Testis (tissue), 2 donors: ENCODE results near the gene CNST.

ENCODE experiments used
- CTCF ChIP-seq, 3 experiments: fragments of 450-650 bp in 2 of 3; fragments of 200-600 bp in 1 of 3; sonication (generic) in 1 of 3; IDR thresholded peaks; one replicate each; pipeline ENCODE4 v1.5.1; 2016 to 2019; ENCODE audit warnings: antibody characterized with exemption in 3 of 3, mild to moderate bottlenecking in 2 of 3, moderate library complexity in 1 of 3
- POLR2A ChIP-seq: fragments of 450-650 bp; IDR thresholded peaks from one replicate; pipeline ENCODE4 v1.6.1; 2017; ENCODE audit warnings: antibody characterized with exemption, mild to moderate bottlenecking, moderate library complexity

- TF ChIP-seq CTCF (IDR thresholded peaks at IDR 0.05) (no peak), POLR2A (no peak)
Measured at GRCh38 chr1:246640747-246641146, 74.5 kb downstream of the CNST start.
